ENCODE results near the gene ATP1A1. TPM values are rescaled to one million over a fixed set of nuclear protein-coding genes. Genes with fewer than 3 reads are reported as not detected.
A peak's percentile ranks its signal among the peaks of the same experiment; 100 is the strongest.

ATP1A1 gene
- total and polyA plus RNA-seq, 9 of the 15 experiments (the other 6 are each of a cell fraction or from before 2014, with no cell fraction given): 99.3 to 513 (median 234) TPM

- TF ChIP-seq MXI1 (IDR thresholded peaks at IDR 0.05; ENCODE audit: low read depth, low read length) (no peak), SRF (CRISPR knock-in tag; IDR thresholded peaks at IDR 0.05) (0 out of 4 replicates have a peak, but pooled peaks of 1 of the 2 experiments have one; percentile 30), ZFP91 (CRISPR knock-in tag; IDR thresholded peaks at IDR 0.05) (peak; percentile 14; the same call in 1 of the 2 replicates), BACH1 (tag; IDR thresholded peaks at IDR 0.05) (no peak), PCBP1 (IDR thresholded peaks at IDR 0.05; ENCODE audit: low read depth, low read length, poor library complexity, severe bottlenecking) (peak; percentile 93), POLR2B (IDR thresholded peaks at IDR 0.05; ENCODE audit: low read depth, partially characterized antibody) (peak; percentile 48), NR0B1 (IDR thresholded peaks at IDR 0.05; ENCODE audit: partially characterized antibody) (no peak), NR1H2 (CRISPR knock-in tag; IDR thresholded peaks at IDR 0.05) (peak; percentile 71; the same call in 1 of the 2 replicates), RFX7 (CRISPR knock-in tag; IDR thresholded peaks at IDR 0.05) (no peak), TBP (optimal IDR thresholded peaks at IDR 0.05; ENCODE audit: low read depth, low read length) (peak; percentile 95), NFRKB (IDR thresholded peaks at IDR 0.05; ENCODE audit: low read depth) (no peak), KDM5B (IDR thresholded peaks at IDR 0.05; ENCODE audit: insufficient replicate concordance, low read depth, low read length) (peak; percentile 83), ATF1 (CRISPR knock-in tag; IDR thresholded peaks at IDR 0.05) (0 out of 2 replicates have a peak, but pooled peaks have one; percentile 46), ATF1 (tag; IDR thresholded peaks at IDR 0.05) (peak; percentile 91), FOXP1 (CRISPR knock-in tag; IDR thresholded peaks at IDR 0.05) (peak; percentile 88; the same call in 1 of the 2 replicates), ETV5 (CRISPR knock-in tag; IDR thresholded peaks at IDR 0.05; ENCODE audit: low read depth) (peak; percentile 54; the same call in 1 of the 2 replicates), HOXB6 (CRISPR knock-in tag; IDR thresholded peaks at IDR 0.05; ENCODE audit: borderline replicate concordance) (no peak; the same call in 1 of the 2 replicates), GATAD2A (IDR thresholded peaks at IDR 0.05) (peak; percentile 23; the same call in 1 of the 2 replicates), MLLT1 (IDR thresholded peaks at IDR 0.05) (no peak), ZBTB34 (CRISPR knock-in tag; IDR thresholded peaks at IDR 0.05) (no peak)
Observed at GRCh38 chr1:116372651-116373430, at the start of gene ATP1A1 (continued).
